ENCODE data around the gene GADD45A. TPM values are rescaled to one million over a fixed set of nuclear protein-coding genes. Genes with fewer than 3 reads are reported as not detected.
A peak's percentile ranks its signal among the peaks of the same experiment; 100 is the strongest.

GADD45A gene
- total and polyA plus RNA-seq, 9 of the 15 experiments (the other 6 are each of a cell fraction or from before 2014, with no cell fraction given) = 21.3 to 156 (median 62.1) TPM

GRCh38 chr1:67686267-67687197, 1.5 kb downstream of the GADD45A start (continued):
- peak in 1 of 2 experiments; percentile 27; a peak in 3 of 4 replicates for TF ChIP-seq RAD21 (CRISPR knock-in tag; conservative IDR thresholded peaks at IDR 0.05 in 1 of 2, IDR thresholded peaks at IDR 0.05 in 1 of 2)
- no peak for TF ChIP-seq ZNF23 (CRISPR knock-in tag; IDR thresholded peaks at IDR 0.05)
- TF ChIP-seq KDM1A (IDR thresholded peaks at IDR 0.05) = peak; percentile 85 to 87
- no peak for TF ChIP-seq ZNF76 (CRISPR knock-in tag; IDR thresholded peaks at IDR 0.05; ENCODE audit: borderline replicate concordance)
- no peak; a peak in 1 of 4 replicates for TF ChIP-seq KDM4B (IDR thresholded peaks at IDR 0.05; ENCODE audit: borderline replicate concordance in 2 of 2, low read depth in 1 of 2)
- no peak for TF ChIP-seq TFE3 (CRISPR knock-in tag; IDR thresholded peaks at IDR 0.05)
- no peak for TF ChIP-seq ZNF551 (CRISPR knock-in tag; IDR thresholded peaks at IDR 0.05)
- TF ChIP-seq, protein P1, sequence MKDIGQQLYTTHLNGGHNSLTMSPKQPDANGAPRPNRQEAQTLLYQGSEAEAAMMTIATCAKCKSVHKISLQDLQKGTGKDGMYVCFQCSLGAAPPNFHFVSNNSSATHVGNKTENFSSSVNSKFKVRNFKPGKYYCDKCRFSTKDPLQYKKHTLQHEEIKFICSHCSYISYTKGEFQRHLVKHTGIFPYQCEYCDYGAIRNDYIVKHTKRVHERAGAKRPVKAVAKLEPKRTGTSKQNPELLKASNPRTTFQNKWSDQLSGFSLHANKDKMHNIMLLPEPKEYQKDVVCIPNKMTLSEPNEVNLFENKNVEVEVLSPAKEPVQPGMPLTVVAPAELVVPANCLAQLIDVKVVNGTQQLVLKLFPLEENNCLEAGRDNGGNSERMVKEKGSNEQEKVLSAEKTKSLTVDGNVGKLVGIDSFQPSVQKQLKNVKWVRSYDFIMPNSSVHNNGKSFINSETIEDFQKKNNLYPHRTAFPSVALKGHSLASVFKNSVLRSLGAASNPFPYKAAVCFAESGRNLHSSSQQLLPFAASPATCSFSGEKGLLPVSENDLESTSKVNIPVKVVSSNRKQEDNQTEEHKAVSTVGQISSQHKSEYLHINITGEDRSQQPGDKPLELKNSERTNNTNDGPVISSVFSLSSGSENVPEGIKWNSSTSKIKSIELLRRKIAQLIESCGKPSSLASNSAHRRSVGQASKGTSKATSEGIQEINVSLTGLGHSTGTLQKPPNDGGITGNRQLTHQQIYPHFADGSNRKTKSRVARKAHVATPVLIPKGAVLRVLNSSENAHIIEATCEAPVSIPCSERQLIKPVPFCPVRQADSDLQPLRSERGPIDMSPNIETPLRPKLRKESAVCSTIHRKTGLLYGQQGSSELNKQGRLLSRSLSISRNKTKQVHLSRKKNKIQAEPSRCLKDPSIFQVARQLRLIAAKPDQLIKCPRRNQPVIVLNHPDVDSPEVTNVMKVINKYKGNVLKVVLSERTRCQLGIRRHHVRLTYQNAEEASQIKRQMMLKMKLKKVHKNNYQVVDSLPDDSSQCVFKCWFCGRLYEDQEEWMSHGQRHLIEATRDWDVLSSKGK (CRISPR knock-in tag; IDR thresholded peaks at IDR 0.05) = no peak
- peak; percentile 71; the same call in 1 of the 2 replicates for TF ChIP-seq ZNF395 (CRISPR knock-in tag; IDR thresholded peaks at IDR 0.05)
- TF ChIP-seq KLF16 (IDR thresholded peaks at IDR 0.05) = peak; percentile 88
- 0 out of 2 replicates have a peak, but pooled peaks have one; percentile 40 for TF ChIP-seq ZNF668 (CRISPR knock-in tag; IDR thresholded peaks at IDR 0.05)
- peak; percentile 84 for TF ChIP-seq MAFF (IDR thresholded peaks at IDR 0.05; ENCODE audit: low read length)
- TF ChIP-seq SAP30 (IDR thresholded peaks at IDR 0.05; ENCODE audit: borderline replicate concordance, insufficient read depth, low read depth, low read length, poor library complexity, severe bottlenecking) = no peak
- TF ChIP-seq ZNF79 (CRISPR knock-in tag; IDR thresholded peaks at IDR 0.05; ENCODE audit: low read depth) = no peak
- TF ChIP-seq GTF2A2 (tag; IDR thresholded peaks at IDR 0.05) = no peak; the same call in 1 of the 2 replicates
